Mesendoderm (in vitro differentiated cells): ENCODE results near the gene MSH4. TPM values are rescaled to one million over a fixed set of nuclear protein-coding genes. Genes with fewer than 3 reads are reported as not detected.
"Not testable (repeated sequence)": the region's sequence is repeated elsewhere in the genome, so short reads cannot be mapped to it uniquely, and the experiment has no call there.

Source experiments
- DNase-seq: peaks from one replicate; pipeline ENCODE4 v3.0.0; 2013
- H2AK5ac ChIP-seq: 2 replicates; pipeline ENCODE4 v1.6.1; 2013; ENCODE audit warnings: low read length, inconsistent platforms
- H2BK120ac ChIP-seq: 2 replicates; pipeline ENCODE4 v1.6.1; 2013; ENCODE audit warnings: low read depth, mild to moderate bottlenecking, low read length, moderate library complexity, mixed read lengths
- H2BK15ac ChIP-seq: replicated peaks from 2 replicates; pipeline ENCODE4 v1.6.1; 2013; ENCODE audit warnings: low read depth, mild to moderate bottlenecking, moderate library complexity
- H2BK5ac ChIP-seq: 2 replicates; pipeline ENCODE4 v1.6.1; 2013; ENCODE audit warnings: low read length, inconsistent platforms
- H3K18ac ChIP-seq: 2 replicates; pipeline ENCODE4 v1.6.1; 2013; ENCODE audit warnings: mild to moderate bottlenecking, low read length, mixed read lengths
- H3K23ac ChIP-seq: one replicate; pipeline ENCODE4 v1.6.1; 2013; ENCODE audit warnings: low read length
- H3K27ac ChIP-seq: 2 replicates; pipeline ENCODE4 v1.5.1; 2013; ENCODE audit warnings: low read depth, mild to moderate bottlenecking, inconsistent platforms, low read length, moderate library complexity
- H3K27me3 ChIP-seq: 2 replicates; pipeline ENCODE4 v1.6.1; 2013; ENCODE audit warnings: low read length, control low read depth, mild to moderate bottlenecking, inconsistent platforms; ENCODE audit not compliant: insufficient read depth, poor library complexity
- H3K36me3 ChIP-seq: 2 replicates; pipeline ENCODE4 v1.6.1; 2013; ENCODE audit warnings: low read length, inconsistent platforms; ENCODE audit not compliant: control insufficient read depth, insufficient read depth
- H3K4ac ChIP-seq: one replicate; pipeline ENCODE4 v1.6.1; 2013; ENCODE audit warnings: low read depth, mild to moderate bottlenecking, low read length, moderate library complexity
- H3K4me1 ChIP-seq: 2 replicates; pipeline ENCODE4 v1.6.1; 2013; ENCODE audit warnings: low read depth, low read length, inconsistent platforms; ENCODE audit not compliant: control insufficient read depth
- H3K4me2 ChIP-seq: 2 replicates; pipeline ENCODE4 v1.6.1; 2013; ENCODE audit warnings: low read length
- H3K4me3 ChIP-seq: 2 replicates; pipeline ENCODE4 v1.5.1; 2013; ENCODE audit warnings: mild to moderate bottlenecking, low read length
- H3K56ac ChIP-seq: one replicate; pipeline ENCODE4 v1.6.1; 2013; ENCODE audit warnings: low read length
- H3K79me1 ChIP-seq: 2 replicates; pipeline ENCODE4 v1.6.1; 2013; ENCODE audit warnings: low read length, inconsistent platforms
- H3K79me2 ChIP-seq: 2 replicates; pipeline ENCODE4 v1.6.1; 2013; ENCODE audit warnings: mild to moderate bottlenecking, low read length; ENCODE audit not compliant: control insufficient read depth, insufficient read depth
- H3K9ac ChIP-seq: 2 replicates; pipeline ENCODE4 v1.6.1; 2013; ENCODE audit warnings: low read length, inconsistent platforms
- H4K5ac ChIP-seq: one replicate; pipeline ENCODE4 v1.6.1; 2013; ENCODE audit warnings: low read length
- H4K8ac ChIP-seq: one replicate; pipeline ENCODE4 v1.6.1; 2013; ENCODE audit warnings: low read depth, mild to moderate bottlenecking, control low read depth, low read length, moderate library complexity
- WGBS: extraction: QIAGEN DNeasy Blood & Tissue Kit; methylation state at CpG from one replicate; pipeline ENCODE4 v1.1.7; 2013; ENCODE audit warnings: low lambda C conversion rate, missing lambda C conversion rate; ENCODE audit not compliant: insufficient coverage; ENCODE audit errors: extremely low coverage; 5-methylcytosine and 5-hydroxymethylcytosine counted together
- polyA plus RNA-seq, 2 experiments: library from polyadenylated mRNA; stranded (reverse); fragments of 200-250 nt; gene quantifications; one replicate each; pipeline ENCODE4 v1.2.3, GENCODE V29; 2013

Gene MSH4
- 0.03 TPM for polyA plus RNA-seq (2013, experiment 1 of 2)
- 0.03 TPM for polyA plus RNA-seq (2013, experiment 2 of 2)

DNA sequence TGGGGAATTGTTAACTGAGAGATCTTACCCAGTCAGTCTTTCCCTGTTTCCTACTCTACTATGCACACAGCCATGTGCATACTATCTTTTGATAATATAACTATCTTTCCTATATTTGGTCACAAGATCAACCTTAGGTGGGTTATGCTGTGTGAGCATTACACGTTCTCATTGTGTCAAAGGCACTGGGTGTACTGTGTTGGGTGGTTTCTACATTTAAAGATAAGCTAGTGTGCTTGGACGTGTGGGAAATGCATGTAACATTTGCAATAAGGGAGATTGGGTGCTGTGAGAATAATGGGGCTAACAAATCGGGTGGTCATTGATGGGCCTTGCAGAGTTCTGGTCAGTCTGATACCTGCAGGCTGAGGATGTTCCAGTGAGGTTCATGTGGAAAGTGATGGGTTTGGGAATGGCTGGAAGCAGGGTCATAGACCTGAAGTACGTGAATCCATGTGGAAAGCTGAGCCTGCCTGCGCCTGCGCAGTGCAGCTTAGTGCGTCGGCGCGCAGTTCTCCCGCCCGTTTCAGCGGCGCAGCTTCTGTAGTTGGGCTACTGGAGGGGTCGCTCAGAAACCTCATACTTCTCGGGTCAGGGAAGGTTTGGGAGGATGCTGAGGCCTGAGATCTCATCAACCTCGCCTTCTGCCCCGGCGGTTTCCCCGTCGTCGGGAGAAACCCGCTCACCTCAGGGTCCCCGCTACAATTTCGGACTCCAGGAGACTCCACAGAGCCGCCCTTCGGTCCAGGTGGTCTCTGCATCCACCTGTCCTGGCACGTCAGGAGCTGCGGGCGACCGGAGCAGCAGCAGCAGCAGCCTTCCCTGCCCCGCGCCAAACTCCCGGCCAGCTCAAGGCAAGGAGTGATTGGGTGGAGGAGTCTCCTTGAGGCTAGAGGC lies at the start of gene MSH4:
Gene MSH4, plus strand, starts transcription at position 507 of the 897 bp plus-strand sequence. Its CDS starts 104 bp downstream, at position 611.
- DNase-seq = no peak

DNA sequence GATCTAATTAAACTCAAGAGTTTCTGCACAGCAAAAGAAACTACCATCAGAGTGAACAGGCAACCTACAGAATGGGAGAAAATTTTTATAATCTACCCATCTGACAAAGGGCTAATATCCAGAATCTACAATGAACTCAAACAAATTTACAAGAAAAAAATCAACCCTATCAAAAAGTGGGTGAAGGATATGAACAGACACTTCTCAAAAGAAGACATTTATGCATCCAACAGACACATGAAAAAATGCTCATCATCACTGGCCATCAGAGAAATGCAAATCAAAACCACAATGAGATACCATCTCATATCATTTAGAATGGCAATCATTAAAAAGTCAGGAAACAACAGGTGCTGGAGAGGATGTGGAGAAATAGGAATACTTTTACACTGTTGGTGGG lies 39.5 kb upstream of the MSH4 start:
- H2AK5ac ChIP-seq, H3K36me3 ChIP-seq, H3K79me2 ChIP-seq: not testable (repeated sequence)

More for the DNA sequence above, at the start of gene MSH4:
- Histone ChIP-seq H3K36me3 (peaks cover 10% of the 10 kb centered on the region), H3K18ac (no peak within 1 kb of the TSS), H2BK120ac (no peak within 1 kb of the TSS), H2BK5ac (no peak within 1 kb of the TSS), H3K27me3 (no peaks in the 10 kb centered on the region), H3K23ac (no peak within 1 kb of the TSS), H3K79me1 (no peaks in the 10 kb centered on the region), H2AK5ac (no peak within 1 kb of the TSS), H3K56ac (no peak within 1 kb of the TSS), H3K27ac (no peak within 1 kb of the TSS), H3K9ac (no peak within 1 kb of the TSS), H3K4ac (no peak within 1 kb of the TSS), H4K8ac (no peak within 1 kb of the TSS), H4K5ac (no peak within 1 kb of the TSS), H3K4me1 (no peaks in the 10 kb centered on the region), H3K79me2 (peaks cover 3% of the 10 kb centered on the region), H3K4me3 (no peak within 1 kb of the TSS), H2BK15ac (no peak within 1 kb of the TSS), H3K4me2 (no peak within 1 kb of the TSS)
- no CpG with 5 or more reads among the region's 34 CpGs for WGBS

DNA sequence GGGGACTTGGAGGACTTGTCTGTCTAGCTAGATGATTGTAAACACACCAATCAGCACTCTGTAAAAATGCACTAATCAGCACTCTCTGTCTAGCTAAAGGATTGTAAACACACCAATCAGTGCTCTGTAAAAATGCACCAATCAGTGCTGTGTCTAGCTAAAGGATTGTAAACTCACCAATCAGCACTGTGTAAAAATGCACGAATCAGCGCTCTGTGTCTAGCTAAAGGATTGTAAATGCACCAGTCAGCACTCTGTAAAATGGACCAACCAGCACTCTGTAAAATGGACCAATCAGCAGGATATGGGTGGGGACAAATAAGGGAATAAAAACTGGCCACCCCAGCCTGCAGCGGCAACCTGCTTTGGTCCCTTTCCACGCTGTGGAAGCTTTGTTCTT lies 38.1 kb upstream of the MSH4 start:
- H3K23ac ChIP-seq, H2BK120ac ChIP-seq, H2AK5ac ChIP-seq, H2BK15ac ChIP-seq, H3K9ac ChIP-seq, H3K36me3 ChIP-seq, H3K4me2 ChIP-seq, H3K27ac ChIP-seq, H3K56ac ChIP-seq, H3K18ac ChIP-seq, H4K8ac ChIP-seq, DNase-seq, H2BK5ac ChIP-seq, H3K79me1 ChIP-seq, H3K79me2 ChIP-seq, H3K4me1 ChIP-seq, H3K27me3 ChIP-seq, H3K4me3 ChIP-seq, H4K5ac ChIP-seq, H3K4ac ChIP-seq: not testable (repeated sequence)
- WGBS = no CpG with 5 or more reads among the region's 4 CpGs

More for the DNA sequence above, 39.5 kb upstream of the MSH4 start:
- H2BK15ac ChIP-seq, H3K4me2 ChIP-seq, H4K8ac ChIP-seq, H4K5ac ChIP-seq, H3K4ac ChIP-seq, H2BK120ac ChIP-seq, H3K23ac ChIP-seq, H3K4me1 ChIP-seq, H3K4me3 ChIP-seq, DNase-seq, H2BK5ac ChIP-seq, H3K27me3 ChIP-seq, H3K27ac ChIP-seq, H3K18ac ChIP-seq, H3K56ac ChIP-seq, H3K9ac ChIP-seq, H3K79me1 ChIP-seq: not testable (repeated sequence)

DNA sequence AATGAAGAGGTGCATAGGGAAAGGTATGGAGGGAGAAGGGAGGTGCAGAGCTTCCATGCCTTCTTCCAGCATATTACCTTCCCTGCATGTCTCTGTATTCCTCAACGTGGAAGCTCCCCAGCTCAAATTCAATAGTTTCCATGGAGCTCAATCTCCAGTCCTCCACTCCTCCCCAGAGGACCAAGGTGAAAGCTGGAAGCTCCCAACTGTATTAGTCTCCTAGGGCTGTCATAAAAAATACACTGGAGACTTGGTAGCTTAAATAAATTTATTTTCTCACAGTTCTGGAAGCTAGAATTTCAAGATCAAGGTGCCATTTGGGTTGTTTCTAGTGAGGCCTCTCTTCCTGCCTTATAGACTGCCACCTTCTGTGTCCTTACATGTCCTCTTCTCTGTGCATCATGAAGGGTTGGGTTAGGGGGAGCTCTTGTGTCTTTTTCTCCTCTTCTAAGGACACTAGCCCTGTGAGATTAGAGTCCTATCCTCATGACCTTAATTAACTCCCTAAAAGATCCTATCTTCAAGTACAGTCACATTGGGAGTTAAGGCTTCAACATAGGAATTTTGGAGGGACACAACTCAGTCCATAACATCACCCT lies 32.5 kb upstream of the MSH4 start:
- Histone ChIP-seq H4K8ac (no peak overlapping the region), H3K4me3 (no peak overlapping the region), H3K79me1 (no peaks in the 10 kb centered on the region), H3K18ac (no peak overlapping the region), H3K27ac (no peak overlapping the region), H4K5ac (no peak overlapping the region), H3K23ac (no peak overlapping the region), H3K9ac (no peak overlapping the region), H2AK5ac (no peak overlapping the region), H3K79me2 (no peaks in the 10 kb centered on the region), H2BK120ac (no peak overlapping the region), H3K56ac (no peak overlapping the region), H2BK15ac (no peak overlapping the region), H3K4me1 (no peaks in the 10 kb centered on the region), H2BK5ac (no peak overlapping the region), H3K27me3 (no peaks in the 10 kb centered on the region), H3K4ac (no peak overlapping the region), H3K36me3 (no peaks in the 10 kb centered on the region), H3K4me2 (no peak overlapping the region)
- DNase-seq = peak; percentile 33
- WGBS = no CpG with 5 or more reads among the region's 1 CpG

DNA sequence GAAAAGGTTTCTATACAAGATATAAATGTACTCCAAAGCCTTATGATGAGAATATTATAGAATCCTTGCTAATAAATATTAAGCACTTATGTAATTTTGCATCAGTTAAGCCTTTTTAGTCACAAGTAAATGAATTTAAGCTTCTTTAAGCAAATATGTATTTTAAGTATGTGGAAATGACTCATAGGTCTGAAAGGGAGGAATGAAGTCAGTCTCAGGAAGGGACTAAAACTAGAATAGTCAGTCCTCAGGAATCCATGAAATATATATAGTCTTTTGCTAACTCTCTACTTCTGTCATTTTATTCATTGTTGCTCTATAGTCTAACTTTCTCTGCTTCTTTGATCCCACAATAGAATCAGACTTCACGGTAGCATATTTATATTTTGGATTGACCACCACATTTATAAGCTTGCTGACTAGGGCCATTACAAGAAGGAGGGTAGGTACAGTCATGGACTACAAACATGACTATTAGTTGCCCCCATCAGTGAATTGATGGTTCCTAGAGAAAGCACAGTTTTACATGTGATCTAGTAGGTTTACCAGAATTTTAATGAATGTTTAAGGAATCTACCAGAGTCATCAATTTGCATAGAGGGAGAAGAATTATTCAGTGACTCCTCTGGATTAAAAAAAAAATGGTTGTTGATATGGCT lies 30.9 kb upstream of the MSH4 start:
- Histone ChIP-seq H3K23ac (no peak overlapping the region), H2AK5ac (no peak overlapping the region), H3K18ac (no peak overlapping the region), H4K5ac (no peak overlapping the region), H3K4me3 (no peak overlapping the region), H3K4me1 (no peaks in the 10 kb centered on the region), H2BK120ac (no peak overlapping the region), H2BK5ac (no peak overlapping the region), H3K4ac (no peak overlapping the region), H3K36me3 (no peaks in the 10 kb centered on the region), H3K4me2 (no peak overlapping the region), H3K79me1 (no peaks in the 10 kb centered on the region), H3K79me2 (no peaks in the 10 kb centered on the region), H3K27ac (no peak overlapping the region), H3K56ac (no peak overlapping the region), H3K9ac (no peak overlapping the region), H4K8ac (no peak overlapping the region), H3K27me3 (no peaks in the 10 kb centered on the region), H2BK15ac (no peak overlapping the region)
- WGBS = no CpG with 5 or more reads among the region's 1 CpG
- peak; percentile 37 for DNase-seq
